Measurements from ENCODE around the gene DNAJC6. TPM values are rescaled to one million over a fixed set of nuclear protein-coding genes. Genes with fewer than 3 reads are reported as not detected.
"Not testable (repeated sequence)": the region's sequence is repeated elsewhere in the genome, so short reads cannot be mapped to it uniquely, and the experiment has no call there.

The DNAJC6 gene
- total RNA-seq, 1 experiment from 2014 or later = 5.3 TPM

DNA sequence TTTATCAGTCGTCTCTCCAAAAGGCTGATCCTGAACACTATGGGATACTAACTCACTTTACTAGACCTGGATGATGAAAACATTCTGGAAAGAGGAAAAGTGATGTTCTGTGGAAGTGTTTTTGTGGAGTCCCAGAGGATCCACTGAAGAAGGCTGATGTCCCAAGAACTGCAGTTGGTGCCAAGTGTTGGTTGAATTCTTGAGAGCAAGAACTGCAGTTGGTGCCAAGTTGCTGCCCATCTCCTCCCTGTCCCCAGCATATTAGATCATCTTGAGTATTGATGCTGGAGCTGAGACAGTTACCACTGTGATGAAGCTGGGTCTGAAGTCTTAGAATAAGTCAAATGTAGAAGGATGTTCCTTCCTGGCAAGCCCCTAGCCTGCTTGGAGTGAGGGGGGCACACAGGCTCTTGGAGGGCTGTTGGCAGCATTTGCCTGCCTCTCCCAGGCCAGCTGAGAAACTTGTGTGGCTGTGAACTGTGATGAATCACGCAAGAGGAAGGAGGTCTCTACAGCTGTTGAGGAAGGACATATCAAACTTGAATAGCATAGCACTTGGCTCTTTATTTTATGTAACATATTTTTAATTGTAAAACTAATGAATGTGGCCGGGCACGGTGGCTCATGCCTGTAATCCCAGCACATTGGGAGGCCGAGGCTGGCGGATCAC lies 48.1 kb downstream of the DNAJC6 start:
- DNase-seq (ENCODE audit: low read depth) = no peak

DNA sequence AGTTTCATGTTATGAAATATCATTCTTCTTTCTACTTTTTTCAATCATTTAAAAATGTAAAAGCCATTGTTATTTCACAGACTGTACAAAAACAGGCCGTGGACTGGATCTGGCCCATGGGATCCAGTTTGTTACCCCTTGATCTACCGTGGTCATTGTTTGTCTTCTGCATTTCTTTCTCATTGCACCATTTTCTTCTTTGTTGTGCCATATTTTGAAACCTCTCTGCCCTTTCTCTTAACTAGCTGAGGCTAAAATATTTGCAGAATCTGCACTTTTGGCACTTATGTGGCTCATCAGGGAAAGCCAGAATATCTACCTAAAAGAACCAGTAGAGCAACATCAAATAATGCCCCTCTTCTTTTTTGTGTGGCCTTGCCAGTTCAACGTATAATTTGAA lies 50.5 kb downstream of the DNAJC6 start:
- no peak for DNase-seq (ENCODE audit: low read depth)

DNA sequence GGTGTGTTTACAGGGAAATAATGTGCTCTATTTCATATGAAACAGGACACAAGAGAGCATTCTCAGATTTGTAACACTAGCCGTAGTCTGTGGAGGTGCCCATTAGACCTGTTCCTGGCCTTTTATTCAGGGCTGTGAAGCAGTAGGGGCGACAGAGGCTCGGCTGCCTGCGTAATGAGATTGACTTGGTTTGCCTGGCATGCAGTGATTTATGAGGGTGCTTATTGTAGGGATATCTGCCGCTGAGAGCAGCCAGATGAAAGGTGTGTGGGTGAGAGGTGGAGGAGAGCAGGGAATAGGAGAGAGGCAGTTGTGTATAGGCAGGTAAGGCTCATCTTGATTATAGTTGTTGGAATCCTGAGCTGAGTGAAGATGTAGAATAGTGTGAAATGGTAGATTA lies 51.3 kb downstream of the DNAJC6 start:
- no peak for DNase-seq (ENCODE audit: low read depth)

- no peak for DNase-seq (ENCODE audit: low read depth)
These were observed 53.2 kb downstream of the DNAJC6 start for GRCh38 chr1:65362545-65362944.

DNA sequence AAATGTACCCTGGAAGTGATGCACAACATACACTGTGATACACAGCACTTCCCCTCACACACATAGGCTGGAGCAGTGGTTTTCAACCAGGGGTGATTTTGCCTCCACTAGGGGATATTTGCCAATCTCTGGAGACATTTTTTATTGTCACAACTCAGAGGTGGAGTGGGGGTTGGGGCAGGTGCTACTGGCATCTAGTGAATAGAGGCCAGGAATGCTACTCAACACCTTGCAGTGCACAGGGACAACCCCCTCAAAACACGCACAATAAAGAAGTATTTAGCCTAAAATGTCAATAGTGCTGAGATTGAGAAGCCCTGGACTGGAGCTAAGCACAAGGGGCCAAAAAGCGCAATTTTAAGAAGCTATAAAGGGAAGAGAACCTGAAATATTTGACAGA lies 54.1 kb downstream of the DNAJC6 start:
- no peak for DNase-seq (ENCODE audit: low read depth)

DNA sequence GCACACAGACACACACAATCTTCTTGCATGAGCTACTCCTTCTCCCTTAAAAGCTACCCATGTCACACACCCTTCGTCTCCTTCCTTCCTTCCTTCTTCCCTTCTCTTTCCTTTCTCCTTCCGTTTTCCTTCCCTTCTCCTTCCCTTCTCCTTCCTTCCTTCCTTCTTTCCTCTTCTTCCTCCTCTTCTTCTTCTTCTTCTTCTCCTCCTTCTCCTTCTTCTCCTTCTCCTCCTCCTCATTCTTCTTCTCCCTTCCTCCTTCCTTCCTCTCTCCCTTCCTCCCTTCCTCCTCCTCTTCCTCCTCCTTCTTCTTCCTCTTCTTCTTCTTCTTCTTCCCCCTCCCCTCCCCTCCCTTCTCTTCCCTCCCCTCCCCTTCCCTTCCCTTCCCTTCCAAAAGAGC lies 59.1 kb downstream of the DNAJC6 start:
- DNase-seq (ENCODE audit: low read depth) = no peak

- DNase-seq (ENCODE audit: low read depth) = no peak
These were observed 62.2 kb downstream of the DNAJC6 start for GRCh38 chr1:65371544-65371943.

GRCh38 chr1:65372557-65372956 lies 63.2 kb downstream of the DNAJC6 start:
- DNase-seq (ENCODE audit: low read depth) = peak; percentile 7

DNA sequence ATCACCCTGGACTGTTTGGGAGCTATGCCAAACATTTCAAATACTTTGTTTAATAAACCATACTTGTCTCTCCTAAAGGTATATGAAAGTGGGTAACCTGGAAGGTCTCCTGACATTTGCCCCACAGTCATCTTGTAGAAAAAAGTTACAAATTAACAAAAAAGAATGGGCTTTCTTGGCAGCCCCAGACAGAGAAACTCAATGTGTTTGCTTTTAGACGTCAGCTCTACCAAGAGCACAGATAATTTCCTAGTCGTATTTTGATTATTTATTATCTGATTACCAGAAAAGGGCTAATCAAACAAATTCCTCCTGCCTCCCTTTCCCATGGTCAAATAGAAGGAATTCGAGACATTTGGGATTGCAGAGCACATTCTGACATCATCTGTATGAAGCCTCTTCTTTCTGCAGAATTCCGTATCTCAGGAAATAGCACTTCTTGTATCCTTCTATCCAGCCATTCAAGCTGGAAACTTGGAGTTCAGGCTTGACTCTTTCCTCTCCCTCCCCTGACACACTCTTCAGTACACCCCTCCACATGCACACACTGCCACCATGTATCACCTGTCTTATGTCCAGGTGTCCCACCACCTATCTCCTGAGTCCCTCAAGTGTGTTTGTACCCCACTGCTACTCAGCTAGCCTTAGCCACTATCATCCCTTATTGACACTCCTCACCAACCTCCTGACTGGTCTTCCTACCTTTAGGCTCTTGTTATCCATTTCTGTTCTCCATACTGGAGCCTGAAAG lies 68.3 kb downstream of the DNAJC6 start:
- no peak for DNase-seq (ENCODE audit: low read depth)

DNA sequence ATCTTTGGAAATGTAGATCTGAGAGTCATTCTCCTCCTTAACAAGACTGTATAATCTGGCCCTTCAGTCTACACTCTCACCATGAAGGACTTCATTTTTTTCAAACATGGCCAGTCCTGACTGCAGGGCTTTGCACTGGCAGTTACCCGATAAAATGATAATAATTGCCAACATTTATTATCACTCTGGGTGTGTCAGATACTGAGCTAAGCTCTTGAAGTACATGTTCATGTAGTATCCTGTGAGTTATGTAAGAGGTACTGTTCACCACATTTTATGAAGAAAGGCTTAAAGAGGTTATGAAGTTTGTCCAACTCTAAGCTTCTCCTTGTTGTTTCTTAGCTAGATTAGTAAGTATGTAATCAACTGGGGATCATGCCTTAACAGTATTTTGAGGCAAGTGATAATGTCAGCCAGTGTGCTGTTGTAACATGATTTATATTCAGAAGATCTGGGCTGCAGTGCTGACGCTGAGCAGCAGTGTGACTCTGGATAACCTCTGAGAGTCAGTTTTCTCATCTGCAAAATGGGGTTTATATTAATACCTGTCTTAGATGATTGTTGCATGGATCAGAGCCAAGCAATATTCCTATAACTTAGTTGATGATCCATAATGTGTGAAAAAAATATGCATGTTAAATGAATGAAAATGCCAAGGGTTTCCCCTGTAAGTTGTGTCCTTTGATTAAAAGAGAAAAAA lies 69.1 kb downstream of the DNAJC6 start:
- no peak for DNase-seq (ENCODE audit: low read depth)

- not testable (repeated sequence) for DNase-seq (ENCODE audit: low read depth)
These were observed 75.1 kb downstream of the DNAJC6 start for GRCh38 chr1:65384426-65384825.

DNA sequence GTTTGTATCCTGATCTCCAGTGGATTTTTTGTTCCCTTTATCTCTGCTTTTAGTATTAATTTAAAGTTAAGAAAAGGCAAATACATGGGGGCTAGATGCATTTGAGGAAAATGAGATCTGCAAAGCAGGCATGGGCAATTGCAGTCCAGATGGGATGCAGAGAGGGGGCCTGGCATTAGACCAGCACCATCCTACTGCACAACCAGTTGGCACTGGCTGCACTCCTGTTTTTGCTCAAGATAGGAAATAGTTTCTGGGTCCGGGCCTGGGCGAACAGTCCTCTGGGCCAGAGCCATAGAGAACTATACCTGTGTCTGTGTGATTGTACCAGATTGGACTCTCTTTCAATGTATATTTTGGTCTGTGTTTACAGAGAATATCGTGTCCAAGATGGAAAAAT lies 77.1 kb downstream of the DNAJC6 start:
- no peak for DNase-seq (ENCODE audit: low read depth)

GRCh38 chr1:65387821-65388220 lies 78.5 kb downstream of the DNAJC6 start:
- no peak for DNase-seq (ENCODE audit: low read depth)

DNA sequence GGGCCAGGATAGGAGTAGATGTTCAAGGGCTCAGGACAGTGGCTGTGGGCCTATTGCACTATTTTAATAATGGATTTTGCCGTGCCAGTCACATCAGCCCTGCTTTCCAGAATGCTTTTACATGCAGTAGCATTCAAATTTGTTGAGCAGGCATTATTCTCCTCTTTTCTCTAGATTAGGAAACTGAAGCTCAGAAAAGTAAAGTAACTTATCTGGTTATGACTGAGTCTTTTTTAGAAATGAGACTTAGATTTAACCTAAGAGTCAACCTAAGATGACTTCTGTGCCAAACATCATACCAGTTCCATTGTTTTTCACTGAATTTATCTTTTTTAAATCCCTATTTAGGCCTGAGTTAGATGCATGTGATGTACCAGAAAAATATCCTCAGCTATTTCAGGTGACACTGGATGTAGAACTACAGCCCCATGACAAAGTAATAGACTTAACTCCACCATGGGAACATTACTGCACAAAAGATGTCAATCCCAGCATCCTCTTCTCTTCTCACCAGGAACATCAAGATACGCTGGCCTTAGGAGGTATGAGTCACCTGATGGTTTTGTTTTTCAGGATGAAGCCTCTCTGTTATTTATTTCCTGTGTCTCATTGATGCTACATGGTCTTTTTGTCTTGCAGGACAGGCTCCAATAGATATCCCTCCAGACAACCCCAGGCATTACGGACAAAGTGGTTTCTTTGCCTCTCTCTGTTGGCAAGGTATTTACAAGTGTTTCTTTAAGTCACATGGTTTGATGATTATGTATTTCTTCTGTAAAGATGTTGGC lies 79.8 kb downstream of the DNAJC6 start:
- peak; percentile 53 for DNase-seq (ENCODE audit: low read depth)

DNA sequence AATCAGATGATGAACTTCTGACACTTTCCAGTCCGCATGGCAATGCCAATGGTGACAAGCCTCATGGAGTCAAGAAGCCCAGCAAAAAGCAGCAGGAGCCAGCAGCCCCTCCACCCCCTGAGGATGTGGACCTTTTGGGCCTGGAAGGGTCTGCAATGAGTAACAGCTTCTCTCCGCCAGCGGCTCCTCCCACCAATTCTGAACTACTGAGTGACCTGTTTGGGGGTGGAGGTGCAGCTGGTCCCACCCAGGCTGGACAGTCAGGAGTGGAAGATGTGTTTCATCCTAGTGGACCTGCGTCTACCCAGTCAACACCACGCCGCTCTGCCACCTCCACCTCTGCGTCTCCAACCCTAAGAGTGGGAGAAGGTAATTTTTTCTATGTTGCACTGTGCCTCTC lies 83.2 kb downstream of the DNAJC6 start:
- no peak for DNase-seq (ENCODE audit: low read depth)

DNA sequence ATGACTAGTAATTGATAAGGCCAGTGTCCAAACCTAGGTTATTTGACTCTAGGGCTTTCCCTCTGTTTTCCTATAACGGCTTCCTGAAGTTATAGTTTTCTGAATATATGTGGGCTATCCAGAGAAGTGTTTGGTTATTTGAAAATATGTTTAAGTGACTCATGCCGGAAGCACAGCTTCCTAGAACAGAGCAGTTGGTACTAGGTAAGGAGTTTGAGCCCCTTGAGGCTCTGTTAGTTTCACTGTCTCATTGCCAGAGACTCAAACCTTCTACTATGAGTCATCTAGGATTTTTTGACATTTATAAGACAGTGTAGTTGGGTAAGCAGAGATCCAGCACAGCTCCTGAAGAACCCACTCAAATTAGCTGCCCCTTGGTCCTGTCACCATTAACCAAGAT lies 84.0 kb downstream of the DNAJC6 start:
- peak; percentile 88 for DNase-seq (ENCODE audit: low read depth)

GRCh38 chr1:65393928-65394327 lies 84.6 kb downstream of the DNAJC6 start:
- DNase-seq (ENCODE audit: low read depth) = no peak

GRCh38 chr1:65395887-65396612 lies 86.7 kb downstream of the DNAJC6 start:
- DNase-seq (ENCODE audit: low read depth) = peak; percentile 90

- no peak for DNase-seq (ENCODE audit: low read depth)
These were observed 88.7 kb downstream of the DNAJC6 start for GRCh38 chr1:65398083-65398482.

DNA sequence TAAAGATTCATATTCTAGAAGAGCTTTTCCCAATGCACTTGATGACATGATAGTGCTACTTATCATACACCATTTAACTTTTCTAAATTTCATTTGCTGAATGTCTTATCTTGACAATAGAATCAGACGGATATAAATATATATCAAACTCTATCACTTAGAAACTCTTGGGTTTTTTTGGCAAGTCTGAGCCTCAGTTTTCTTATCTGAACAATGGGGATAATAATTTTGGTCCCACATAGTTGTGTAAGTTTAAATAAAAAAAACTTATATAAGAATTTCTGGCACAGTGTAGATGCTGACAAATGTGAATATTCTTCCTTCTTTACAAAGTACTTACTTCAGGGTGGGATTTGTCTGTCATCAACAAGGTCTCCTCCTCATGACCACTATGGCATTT lies 89.7 kb downstream of the DNAJC6 start:
- DNase-seq (ENCODE audit: low read depth) = no peak

DNA sequence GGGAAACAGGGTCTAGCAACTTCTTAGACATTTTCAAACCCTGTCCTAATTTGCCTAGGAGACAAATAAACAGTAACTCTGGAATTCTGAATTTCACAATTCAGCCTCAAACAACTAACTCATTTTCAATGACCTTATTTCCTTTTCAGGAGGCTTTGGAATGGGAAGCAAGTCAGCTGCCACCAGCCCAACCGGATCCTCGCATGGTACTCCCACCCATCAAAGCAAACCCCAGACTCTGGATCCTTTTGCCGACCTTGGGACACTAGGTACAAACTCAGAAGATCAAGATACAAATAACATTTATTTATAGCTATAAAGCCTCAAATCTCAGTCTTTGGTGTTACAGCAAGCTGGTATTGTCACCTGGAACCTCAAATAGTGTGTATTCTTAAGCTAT lies 92.3 kb downstream of the DNAJC6 start:
- no peak for DNase-seq (ENCODE audit: low read depth)

All from M059J (cell line).